ENCODE measurements around the gene SOX12.

Gene SOX12

GRCh38 chr20:301886-302848 lies 23.2 kb upstream of the SOX12 start:
- DNase-seq, result no peak

GRCh38 chr20:305745-306144 lies 19.6 kb upstream of the SOX12 start:
- DNase-seq, result no peak

- no peak for DNase-seq
Measured at GRCh38 chr20:308427-309038, 16.8 kb upstream of the SOX12 start.

- DNase-seq, result no peak
Measured at GRCh38 chr20:309306-309840, 16.0 kb upstream of the SOX12 start.

GRCh38 chr20:309841-310644 lies 15.3 kb upstream of the SOX12 start:
- DNase-seq, result peak; percentile 80

GRCh38 chr20:310645-311044 lies 14.7 kb upstream of the SOX12 start:
- DNase-seq, result no peak

GRCh38 chr20:311609-312008 lies 13.7 kb upstream of the SOX12 start:
- no peak for DNase-seq

GRCh38 chr20:312067-312466 lies 13.3 kb upstream of the SOX12 start:
- DNase-seq, result no peak

GRCh38 chr20:312866-313265 lies 12.5 kb upstream of the SOX12 start:
- DNase-seq, result no peak

GRCh38 chr20:313402-313801 lies 11.9 kb upstream of the SOX12 start:
- no peak for DNase-seq

- DNase-seq, result no peak
Measured at GRCh38 chr20:313948-314347, 11.4 kb upstream of the SOX12 start.

GRCh38 chr20:316316-317068 lies 8.9 kb upstream of the SOX12 start:
- no peak for DNase-seq

GRCh38 chr20:324177-325044 lies 941 bp upstream of the SOX12 start:
- DNase-seq, result peak; percentile 95

GRCh38 chr20:325889-326644 lies 715 bp downstream of the SOX12 start:
- peak; percentile 43 for DNase-seq

- DNase-seq, result no peak
Measured at GRCh38 chr20:326645-327185, 1.4 kb downstream of the SOX12 start.

- DNase-seq, result peak; percentile 65
Measured at GRCh38 chr20:327186-328026, 2.1 kb downstream of the SOX12 start.

- no peak for DNase-seq
Measured at GRCh38 chr20:328027-328974, 2.9 kb downstream of the SOX12 start.

Measured in stimulated activated CD4-positive, alpha-beta T cell treated with anti-CD3 and anti-CD28 coated beads, Interleukin-12 subunit alpha, Interleukin-12 subunit beta, amount 100 ng/mL, for 4 hours (primary cell).